ENCODE data around the gene CETP.
A peak's percentile ranks its signal among the peaks of the same experiment; 100 is the strongest.

CETP gene

DNA sequence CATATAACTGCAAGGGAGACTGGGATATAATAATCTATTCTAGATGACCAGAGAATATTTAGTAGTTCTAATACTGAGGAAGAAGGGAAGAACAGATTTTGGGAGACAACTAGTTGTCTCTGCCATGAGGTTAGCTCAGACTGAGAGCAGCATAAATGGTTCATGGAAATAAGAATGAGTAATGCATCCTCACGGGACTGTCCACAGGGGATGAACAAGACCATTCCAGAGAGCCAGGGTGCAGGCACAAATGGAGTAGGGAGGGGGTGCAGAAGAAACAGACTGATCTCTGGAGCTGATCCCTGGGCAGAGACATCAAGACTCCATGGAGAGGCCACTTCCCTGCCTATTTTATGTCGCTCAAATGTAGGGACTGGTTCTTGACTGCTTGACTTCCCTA is 58.0 kb downstream of the CETP start:
- DNase-seq (ENCODE audit: low read depth, low spot score), result no peak

DNA sequence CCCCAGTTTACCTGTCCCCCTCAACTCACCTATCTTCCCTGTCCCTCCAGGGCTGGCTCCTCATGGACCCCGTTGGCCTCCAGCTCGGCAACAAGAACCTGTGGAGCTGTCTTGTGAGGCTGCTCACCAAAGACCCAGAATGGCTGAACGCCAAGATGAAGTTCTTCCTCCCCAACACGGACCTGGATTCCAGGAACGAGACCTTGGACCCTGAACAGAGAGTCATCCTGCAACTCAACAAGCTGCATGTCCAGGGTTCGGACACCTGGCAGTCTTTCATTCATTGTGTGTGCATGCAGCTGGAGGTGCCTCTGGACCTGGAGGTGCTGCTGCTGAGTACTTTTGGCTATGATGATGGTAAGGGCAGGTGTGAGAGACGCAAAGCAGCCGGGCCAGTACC is 58.9 kb downstream of the CETP start:
- DNase-seq (ENCODE audit: low read depth, low spot score), result no peak

- no peak for DNase-seq (ENCODE audit: low read depth, low spot score)
Observed at GRCh38 chr16:57021757-57022156, 60.0 kb downstream of the CETP start.

GRCh38 chr16:57022445-57022844 is 60.7 kb downstream of the CETP start:
- DNase-seq (ENCODE audit: low read depth, low spot score), result no peak

- no peak for DNase-seq (ENCODE audit: low read depth, low spot score)
Observed at GRCh38 chr16:57023541-57024249, 61.9 kb downstream of the CETP start.

GRCh38 chr16:57024894-57025680 is 63.3 kb downstream of the CETP start:
- no peak for DNase-seq (ENCODE audit: low read depth, low spot score)

GRCh38 chr16:57025941-57026777 is 64.4 kb downstream of the CETP start:
- DNase-seq (ENCODE audit: low read depth, low spot score), result no peak

GRCh38 chr16:57026778-57027062 is 65.0 kb downstream of the CETP start:
- no peak for DNase-seq (ENCODE audit: low read depth, low spot score)

GRCh38 chr16:57027067-57027466 is 65.3 kb downstream of the CETP start:
- no peak for DNase-seq (ENCODE audit: low read depth, low spot score)

DNA sequence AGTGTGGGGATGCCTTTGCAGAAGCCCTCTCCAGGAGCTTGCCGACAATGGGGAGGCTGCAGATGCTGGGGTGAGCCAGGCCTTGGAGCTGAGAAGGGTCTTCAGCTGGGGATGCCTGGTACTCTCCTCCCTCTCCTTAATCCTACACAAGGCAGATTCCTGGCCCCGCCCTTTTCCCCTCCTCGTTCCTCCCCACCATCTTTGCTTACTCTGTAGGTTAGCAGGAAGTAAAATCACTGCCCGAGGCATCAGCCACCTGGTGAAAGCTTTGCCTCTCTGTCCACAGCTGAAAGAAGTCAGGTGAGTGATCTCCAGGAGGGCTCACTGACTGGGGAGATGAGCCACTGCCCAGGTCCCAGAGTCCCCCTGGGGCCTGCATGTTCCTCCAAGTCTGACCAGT is 66.3 kb downstream of the CETP start:
- no peak for DNase-seq (ENCODE audit: low read depth, low spot score)

- DNase-seq (ENCODE audit: low read depth, low spot score), result peak; percentile 90
Observed at GRCh38 chr16:57029161-57030160, 67.7 kb downstream of the CETP start.

- no peak for DNase-seq (ENCODE audit: low read depth, low spot score)
Observed at GRCh38 chr16:57030346-57030902, 68.7 kb downstream of the CETP start.

GRCh38 chr16:57031156-57031555 is 69.4 kb downstream of the CETP start:
- no peak for DNase-seq (ENCODE audit: low read depth, low spot score)

DNA sequence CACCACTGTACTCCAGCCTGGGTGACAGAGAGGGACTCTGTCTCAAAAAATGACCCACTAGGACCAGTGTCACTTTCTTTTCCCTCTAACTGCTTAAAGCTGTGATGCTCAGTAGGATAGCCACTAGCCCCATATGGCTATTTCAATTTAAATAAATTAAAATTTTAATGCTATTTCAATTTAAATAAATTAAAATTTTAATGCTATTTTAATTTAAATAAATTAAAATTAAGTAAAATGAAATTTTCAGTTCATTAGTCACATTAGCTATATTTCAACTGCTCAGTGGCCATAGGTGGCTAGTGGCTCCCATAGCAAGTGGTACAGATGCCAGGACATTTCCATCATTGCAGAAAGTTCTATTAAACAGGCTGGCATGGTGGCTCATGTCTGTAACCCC is 70.6 kb downstream of the CETP start:
- no peak for DNase-seq (ENCODE audit: low read depth, low spot score)

DNA sequence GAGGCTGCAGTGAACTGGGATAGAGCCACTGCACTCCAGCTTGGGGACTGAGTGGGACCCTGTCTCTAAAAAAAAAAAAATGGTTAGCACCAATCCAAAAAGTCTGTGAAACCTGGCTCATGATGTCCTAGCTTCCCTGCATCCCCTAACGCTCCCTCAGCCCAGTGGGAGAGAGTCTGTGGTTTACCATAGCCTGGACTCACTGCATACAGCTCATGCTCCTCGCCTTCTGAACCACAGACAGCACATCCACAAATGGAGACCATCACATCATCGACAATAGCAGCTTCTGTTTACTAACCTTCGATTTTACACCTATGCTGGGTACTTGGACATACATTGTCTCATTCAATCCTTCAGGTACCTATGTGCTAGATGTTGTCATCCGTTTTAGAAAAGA is 71.2 kb downstream of the CETP start:
- peak; percentile 52 for DNase-seq (ENCODE audit: low read depth, low spot score)

Measured in astrocyte of the hippocampus (primary cell).